Small intestine (tissue), 7 donors: Measurements from ENCODE around the gene RAD51B. TPM values are rescaled to one million over a fixed set of nuclear protein-coding genes. Genes with fewer than 3 reads are reported as not detected.
A peak's percentile ranks its signal among the peaks of the same experiment; 100 is the strongest.

ENCODE experiments used
- DNase-seq, 2 donors: peaks; one replicate each; pipeline versions ENCODE4 v3.0.0 to v3.0.0-alpha.2; 2013
- FAIRE-seq: peaks from 2 replicates; lab custom pipeline; 2012; peaks lifted over from hg19 to GRCh38; lab: Jason Lieb, UNC
- H3K27ac ChIP-seq, 3 donors: one replicate each; pipeline ENCODE4 v1.5.1; 2013; ENCODE audit warnings: low read length in 2 of 3, mild to moderate bottlenecking in 2 of 3, control low read depth in 1 of 3, inconsistent platforms in 1 of 3, low read depth in 1 of 3, moderate library complexity in 1 of 3
- H3K27me3 ChIP-seq, 3 donors: one replicate each; pipeline ENCODE4 v1.6.1; 2013; ENCODE audit warnings: low read length in 3 of 3, inconsistent platforms in 1 of 3; ENCODE audit not compliant: control insufficient read depth in 3 of 3, insufficient read depth in 3 of 3
- H3K36me3 ChIP-seq, 3 donors: one replicate each; pipeline ENCODE4 v1.6.1; 2013; ENCODE audit warnings: low read length in 3 of 3, inconsistent platforms in 1 of 3, low read depth in 1 of 3, mild to moderate bottlenecking in 1 of 3, moderate library complexity in 1 of 3; ENCODE audit not compliant: control insufficient read depth in 3 of 3, insufficient read depth in 2 of 3
- H3K4me1 ChIP-seq, 3 donors: one replicate each; pipeline ENCODE4 v1.6.1; 2013; ENCODE audit warnings: low read length in 2 of 3, inconsistent platforms in 1 of 3, low read depth in 1 of 3, mild to moderate bottlenecking in 1 of 3, moderate library complexity in 1 of 3; ENCODE audit not compliant: control insufficient read depth in 3 of 3, insufficient read depth in 2 of 3
- H3K4me3 ChIP-seq, 3 donors: one replicate each; pipeline ENCODE4 v1.5.1; 2013; ENCODE audit warnings: low read length in 3 of 3, control low read depth in 1 of 3, inconsistent platforms in 1 of 3, low read depth in 1 of 3, mild to moderate bottlenecking in 1 of 3, moderate library complexity in 1 of 3
- H3K9me3 ChIP-seq, 2 donors: one replicate each; pipeline ENCODE4 v1.6.1; 2013; ENCODE audit warnings: low read depth in 1 of 2, low read length in 1 of 2; ENCODE audit not compliant: control insufficient read depth in 2 of 2, insufficient read depth in 1 of 2
- WGBS, 3 donors: extraction: QIAGEN DNeasy Blood & Tissue Kit; methylation state at CpG; one replicate each; pipeline ENCODE4 v1.1.7; 2013; 5-methylcytosine and 5-hydroxymethylcytosine counted together
- polyA plus RNA-seq, 4 donors: library from polyadenylated mRNA; stranded (reverse) in 3 of 4; unstranded in 1 of 4; fragments of 200-250 nt in 3 of 4; fragments of 120-200 nt in 1 of 4; gene quantifications; one replicate each; pipeline versions ENCODE4 v1.2.1 to v1.2.3, GENCODE V29; 2013
- donor health status: healthy with polysubstance abuse.
- donor health status: control.
- donor health status: control.
- donor health status: Bipolar disorder and iron deficiency.
- donor health status: healthy.

The RAD51B gene
- polyA plus RNA-seq, 4 donors = 1.1 to 9.0 (median 4.1) TPM

GRCh38 chr14:67994531-67994930 lies 175.0 kb downstream of the RAD51B start:
- no peak for DNase-seq
- Histone ChIP-seq H3K27me3 (no peaks in the 10 kb centered on the region), H3K4me1 (peaks cover 0 to 8% (median 0%) of the 10 kb centered on the region in 3 donors), H3K27ac (no peak overlapping the region), H3K9me3 (no peaks in the 10 kb centered on the region), H3K4me3 (no peak overlapping the region), H3K36me3 (no peaks in the 10 kb centered on the region)
- no peak for FAIRE-seq

- 94 to 97% (median 96%) methylated on average over 4 of the region's 4 CpGs for WGBS, 3 donors
- FAIRE-seq = no peak
- no peak for DNase-seq
These were observed 176.7 kb downstream of the RAD51B start for GRCh38 chr14:67996235-67996634.

GRCh38 chr14:67998834-67999233 lies 179.3 kb downstream of the RAD51B start:
- H3K27ac ChIP-seq = peak overlapping the region in 1 of 3 donors; percentile 56
- H3K9me3 ChIP-seq = peaks cover 0 to 3% of the 10 kb centered on the region in 2 donors
- no peaks in the 10 kb centered on the region for H3K27me3 ChIP-seq
- no peak overlapping the region for H3K4me3 ChIP-seq
- H3K36me3 ChIP-seq = no peaks in the 10 kb centered on the region
- WGBS, 3 donors = 43 to 73% (median 68%) methylated on average over 1 of the region's 1 CpG
- FAIRE-seq = no peak
- peak; percentile 45 to 68 for DNase-seq
- peaks cover 0 to 10% (median 0%) of the 10 kb centered on the region in 3 donors for H3K4me1 ChIP-seq

More at GRCh38 chr14:67996235-67996634, 176.7 kb downstream of the RAD51B start:
- no peaks in the 10 kb centered on the region for H3K27me3 ChIP-seq
- peaks cover 0 to 10% (median 0%) of the 10 kb centered on the region in 3 donors for H3K4me1 ChIP-seq
- no peaks in the 10 kb centered on the region for H3K9me3 ChIP-seq
- H3K4me3 ChIP-seq = no peak overlapping the region
- no peak overlapping the region for H3K27ac ChIP-seq
- no peaks in the 10 kb centered on the region for H3K36me3 ChIP-seq

DNA sequence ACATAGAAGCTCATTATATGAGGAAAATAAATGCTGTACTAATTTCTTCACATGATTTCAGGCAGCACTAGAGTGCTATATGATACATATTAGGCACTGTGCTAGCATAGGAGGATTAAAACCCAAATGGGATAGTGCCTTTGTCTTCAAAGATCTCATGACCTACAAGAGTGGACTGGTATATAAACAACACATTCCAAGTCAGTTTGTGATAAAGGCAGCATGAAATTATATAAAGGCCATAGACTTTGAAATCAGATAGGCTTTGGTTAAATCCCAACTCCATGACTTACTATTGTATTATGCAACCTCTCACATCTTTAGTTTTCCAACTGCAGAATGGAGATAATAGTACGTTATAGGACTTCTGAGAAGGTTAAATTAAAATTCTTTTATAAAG lies 179.7 kb downstream of the RAD51B start:
- peak overlapping the region in 1 of 3 donors; percentile 56 for H3K27ac ChIP-seq
- FAIRE-seq = no peak

DNA sequence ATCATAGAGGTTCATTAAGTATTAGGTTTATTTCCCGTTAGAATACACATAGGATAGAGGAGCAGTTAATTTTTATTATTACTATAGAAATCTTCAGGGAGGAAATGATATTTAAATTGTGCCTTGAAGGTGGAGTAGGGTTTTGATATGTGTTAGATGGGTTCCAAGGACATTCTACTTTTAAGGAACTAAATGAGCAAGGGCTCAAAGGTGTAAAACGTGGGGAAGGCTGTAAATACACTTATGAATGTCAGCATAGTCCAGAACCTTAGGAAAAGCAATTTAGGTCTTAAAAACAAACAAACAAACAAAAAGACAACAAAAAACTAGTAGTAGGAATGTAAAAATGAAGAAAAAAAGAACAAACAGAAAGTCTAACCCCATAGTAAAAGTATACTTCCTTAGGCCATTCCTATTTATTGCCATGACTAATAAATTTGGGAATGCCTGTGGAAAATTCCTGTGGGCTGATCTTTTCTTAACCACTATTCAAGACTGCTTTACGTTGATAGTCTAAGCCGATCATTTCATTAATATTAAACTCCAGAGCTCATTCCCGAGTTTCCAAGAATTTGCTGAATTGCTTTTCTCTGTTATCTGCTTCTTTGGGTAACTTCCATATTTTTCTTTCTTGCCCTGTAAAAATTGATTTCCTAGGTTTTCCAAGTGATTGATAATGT lies 180.3 kb downstream of the RAD51B start:
- H3K36me3 ChIP-seq = no peaks in the 10 kb centered on the region
- no peak overlapping the region for H3K4me3 ChIP-seq
- no peaks in the 10 kb centered on the region for H3K27me3 ChIP-seq
- 61 to 68% (median 64%) methylated on average over 5 of the region's 5 CpGs for WGBS, 3 donors
- peaks cover 0 to 3% of the 10 kb centered on the region in 2 donors for H3K9me3 ChIP-seq
- DNase-seq (no peak), FAIRE-seq (peak; percentile 30)
- peak overlapping the region in 1 of 3 donors; percentile 56 for H3K27ac ChIP-seq
- peaks cover 0 to 10% (median 0%) of the 10 kb centered on the region in 3 donors for H3K4me1 ChIP-seq

More for the DNA sequence above, 179.7 kb downstream of the RAD51B start:
- peaks cover 0 to 3% of the 10 kb centered on the region in 2 donors for H3K9me3 ChIP-seq
- no peaks in the 10 kb centered on the region for H3K27me3 ChIP-seq
- 10 to 63% (median 50%) methylated on average over 1 of the region's 1 CpG for WGBS, 3 donors
- no peak overlapping the region for H3K4me3 ChIP-seq
- DNase-seq = peak in 1 of 2 donors; percentile 40
- H3K4me1 ChIP-seq = peaks cover 0 to 10% (median 0%) of the 10 kb centered on the region in 3 donors
- no peaks in the 10 kb centered on the region for H3K36me3 ChIP-seq

DNA sequence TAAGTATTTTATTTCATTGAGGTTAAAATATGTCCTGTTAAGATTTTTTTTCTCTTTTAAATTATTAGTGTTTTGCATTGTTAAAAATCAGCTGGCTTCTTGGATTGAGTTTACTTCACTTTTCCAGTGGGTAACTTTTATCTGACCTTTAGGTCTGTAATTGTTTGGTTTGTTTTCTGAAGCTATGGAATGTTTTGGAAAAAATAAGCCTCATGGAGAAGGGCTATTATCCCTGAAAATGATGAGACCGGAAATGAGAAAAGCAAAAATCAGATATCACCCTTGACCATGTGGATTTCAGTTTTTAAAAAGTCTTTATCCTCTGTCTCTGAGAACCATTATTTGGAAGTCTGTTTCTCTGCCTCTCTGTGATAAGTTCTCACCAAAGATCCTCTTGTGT lies 180.9 kb downstream of the RAD51B start:
- H3K4me3 ChIP-seq = no peak overlapping the region
- H3K4me1 ChIP-seq = peaks cover 0 to 10% (median 0%) of the 10 kb centered on the region in 3 donors
- FAIRE-seq (no peak), DNase-seq (no peak)
- H3K9me3 ChIP-seq = peaks cover 0 to 3% of the 10 kb centered on the region in 2 donors
- H3K27ac ChIP-seq = peak overlapping the region in 1 of 3 donors; percentile 56
- 65 to 86% (median 76%) methylated on average over 1 of the region's 1 CpG for whole genome bisulfite sequencing, 3 donors
- no peaks in the 10 kb centered on the region for H3K27me3 ChIP-seq
- no peaks in the 10 kb centered on the region for H3K36me3 ChIP-seq

DNA sequence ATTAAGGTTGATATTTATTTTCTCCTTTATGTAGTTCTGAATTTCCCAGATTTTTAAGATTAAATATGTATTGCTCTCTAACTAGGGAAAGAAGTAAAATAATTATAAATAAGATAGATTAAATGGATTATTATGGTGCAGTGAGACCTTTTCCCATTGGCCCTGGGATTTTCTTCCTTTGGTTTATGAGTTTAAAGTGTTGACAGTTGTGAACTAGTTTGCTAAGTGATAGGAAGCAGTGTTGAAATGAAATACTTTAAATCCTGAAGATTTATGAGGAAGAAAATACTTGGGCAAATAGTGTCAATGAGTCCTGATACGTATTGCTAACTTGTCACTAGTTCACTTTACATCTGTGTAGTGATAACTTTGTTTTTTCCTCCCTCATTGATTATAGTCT lies 188.9 kb downstream of the RAD51B start:
- WGBS, 3 donors = 93 to 97% (median 96%) methylated on average over 1 of the region's 1 CpG
- FAIRE-seq (no peak), DNase-seq (no peak)
- Histone ChIP-seq H3K4me3 (no peak overlapping the region), H3K9me3 (no peaks in the 10 kb centered on the region), H3K27ac (no peak overlapping the region), H3K4me1 (no peaks in the 10 kb centered on the region), H3K36me3 (no peaks in the 10 kb centered on the region), H3K27me3 (no peaks in the 10 kb centered on the region)

- peak overlapping the region in 1 of 3 donors; percentile 10 for H3K27ac ChIP-seq
- no peaks in the 10 kb centered on the region for H3K36me3 ChIP-seq
- DNase-seq = peak in 1 of 2 donors; percentile 33
- WGBS, 3 donors = 9 to 29% (median 25%) methylated on average over 4 of the region's 4 CpGs
- no peak for FAIRE-seq
- peaks cover 0 to 3% (median 0%) of the 10 kb centered on the region in 3 donors for H3K4me1 ChIP-seq
- H3K27me3 ChIP-seq = no peaks in the 10 kb centered on the region
- H3K4me3 ChIP-seq = no peak overlapping the region
- peaks cover 0 to 4% of the 10 kb centered on the region in 2 donors for H3K9me3 ChIP-seq
These were observed 191.9 kb downstream of the RAD51B start for GRCh38 chr14:68011406-68012028.
